ENCODE measurements around the gene NAA10.

NAA10 gene

DNA sequence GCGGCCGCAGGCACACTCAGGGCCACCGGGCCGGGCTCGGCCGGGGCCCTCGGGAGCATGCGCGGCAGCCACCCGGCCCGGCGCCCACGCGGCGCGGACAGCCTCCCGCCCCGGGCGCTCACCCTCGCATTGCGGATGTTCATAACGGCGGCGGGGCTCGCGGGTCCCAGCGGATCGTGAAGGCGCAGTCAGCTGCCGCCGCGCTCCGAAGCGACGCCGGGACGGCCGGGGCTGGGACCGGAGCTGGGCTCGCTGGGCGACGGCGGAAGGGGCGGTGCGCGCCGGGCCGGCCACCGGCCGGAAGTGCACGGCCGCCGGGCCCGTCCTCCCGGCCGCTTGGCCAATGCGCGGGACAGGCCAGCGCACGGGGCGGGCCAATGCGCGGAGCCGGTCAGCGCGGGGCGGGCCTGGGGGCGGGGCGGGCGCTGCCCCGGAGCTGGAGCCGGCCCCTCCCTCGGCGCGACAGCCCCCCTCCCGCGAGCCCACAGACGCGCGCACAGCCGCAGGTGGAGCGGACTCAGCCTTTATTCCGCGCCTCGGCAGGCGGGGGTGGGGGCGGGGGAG lies at the start of gene NAA10:
Gene NAA10 (minus strand): TSS at position 276 of the 564 bp plus-strand sequence. CDS start 133 bp downstream, at position 143.
- DNase-seq, result peak; percentile 61 to 66

DNA sequence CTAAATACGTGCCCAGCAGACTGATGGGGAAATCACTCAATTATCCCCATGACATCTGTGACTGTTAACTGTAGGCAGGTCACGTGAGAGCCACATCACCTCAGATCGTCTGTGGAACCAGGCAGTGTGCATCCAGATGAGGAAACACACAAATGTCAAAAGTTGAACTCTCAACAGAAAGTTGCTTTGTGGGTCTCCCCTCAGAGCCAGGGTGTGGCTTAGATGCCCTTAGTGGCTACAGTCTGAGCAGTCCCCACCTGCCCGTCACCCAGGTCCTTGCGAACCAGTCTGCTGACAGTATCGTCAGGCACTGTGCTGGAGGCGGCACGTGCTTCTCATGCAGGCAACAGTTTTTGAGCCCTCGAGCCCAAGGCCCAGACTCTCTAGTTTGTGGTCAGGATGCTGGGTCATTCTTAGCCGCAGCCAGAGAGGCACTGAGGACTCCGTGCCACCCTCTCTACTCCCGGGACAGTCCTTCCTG lies 48.5 kb upstream of the NAA10 start:
- DNase-seq, result peak in 1 of 2 experiments; percentile 21

DNA sequence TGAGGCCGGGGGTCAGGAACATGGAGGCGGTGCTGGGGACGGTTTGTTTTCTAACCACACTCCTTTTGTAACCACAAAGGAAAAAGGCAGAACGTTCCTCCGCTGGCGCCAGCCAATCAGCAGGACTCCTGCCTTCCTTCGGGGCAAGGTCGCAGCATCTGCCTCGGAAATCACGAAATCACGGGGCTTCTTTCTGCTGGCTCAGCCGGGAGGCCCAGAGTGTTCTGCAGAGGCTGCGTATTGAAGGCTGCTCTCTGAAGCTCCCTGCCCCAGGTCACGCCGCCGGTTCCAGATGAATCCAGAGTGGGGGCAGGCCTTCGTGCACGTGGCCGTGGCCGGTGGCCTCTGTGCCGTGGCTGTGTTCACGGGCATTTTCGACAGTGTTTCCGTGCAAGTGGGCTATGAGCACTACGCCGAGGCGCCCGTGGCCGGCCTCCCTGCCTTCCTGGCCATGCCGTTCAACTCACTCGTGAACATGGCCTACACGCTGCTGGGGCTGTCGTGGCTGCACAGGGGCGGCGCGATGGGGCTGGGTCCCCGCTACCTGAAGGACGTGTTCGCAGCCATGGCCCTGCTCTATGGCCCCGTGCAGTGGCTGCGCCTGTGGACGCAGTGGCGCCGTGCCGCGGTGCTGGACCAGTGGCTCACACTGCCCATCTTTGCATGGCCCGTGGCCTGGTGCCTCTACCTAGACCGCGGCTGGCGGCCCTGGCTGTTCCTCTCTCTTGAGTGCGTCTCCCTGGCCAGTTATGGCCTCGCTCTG lies 47.1 kb upstream of the NAA10 start:
- peak; percentile 72 to 80 for DNase-seq

DNA sequence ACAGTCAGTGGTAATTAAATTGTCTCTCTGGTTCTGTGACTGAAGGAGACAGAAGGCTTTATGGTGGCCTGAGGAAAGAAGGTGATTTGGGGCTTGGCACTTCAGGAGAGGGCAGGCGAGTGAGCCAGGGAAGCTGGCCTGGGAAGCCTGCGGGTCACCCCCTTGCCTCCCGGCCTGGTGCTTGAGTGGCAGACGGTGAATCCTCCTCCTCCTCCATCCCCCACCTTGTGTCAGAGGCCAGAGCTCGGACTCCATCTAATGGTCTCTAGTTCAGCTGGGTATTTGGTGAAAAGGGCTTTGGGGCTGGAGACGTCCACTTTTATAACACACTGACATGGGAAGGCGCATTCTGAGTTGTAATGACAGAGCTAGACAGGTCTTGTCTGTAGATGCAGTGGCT lies 46.4 kb upstream of the NAA10 start:
- DNase-seq, result no peak

DNA sequence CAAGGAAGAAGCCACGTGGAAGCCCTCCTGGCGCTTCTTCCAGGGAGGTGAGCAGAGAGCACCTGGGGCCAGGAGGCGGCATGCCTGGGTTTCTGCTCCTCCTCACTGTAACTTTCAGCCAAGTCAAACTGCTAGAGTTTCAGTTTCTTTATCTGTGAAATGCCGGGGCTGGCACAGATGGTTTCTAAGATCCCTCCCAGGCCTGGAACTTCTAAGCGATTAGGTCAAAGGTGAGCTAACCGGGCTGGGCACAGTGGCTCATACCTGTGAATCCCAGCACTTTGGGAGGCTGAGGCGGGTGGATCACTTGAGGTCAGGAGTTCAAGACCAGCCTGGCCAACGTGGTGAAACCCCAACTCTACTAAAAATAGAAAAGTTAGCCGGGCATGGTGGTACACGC lies 45.6 kb upstream of the NAA10 start:
- peak in 1 of 2 experiments; percentile 35 for DNase-seq

DNA sequence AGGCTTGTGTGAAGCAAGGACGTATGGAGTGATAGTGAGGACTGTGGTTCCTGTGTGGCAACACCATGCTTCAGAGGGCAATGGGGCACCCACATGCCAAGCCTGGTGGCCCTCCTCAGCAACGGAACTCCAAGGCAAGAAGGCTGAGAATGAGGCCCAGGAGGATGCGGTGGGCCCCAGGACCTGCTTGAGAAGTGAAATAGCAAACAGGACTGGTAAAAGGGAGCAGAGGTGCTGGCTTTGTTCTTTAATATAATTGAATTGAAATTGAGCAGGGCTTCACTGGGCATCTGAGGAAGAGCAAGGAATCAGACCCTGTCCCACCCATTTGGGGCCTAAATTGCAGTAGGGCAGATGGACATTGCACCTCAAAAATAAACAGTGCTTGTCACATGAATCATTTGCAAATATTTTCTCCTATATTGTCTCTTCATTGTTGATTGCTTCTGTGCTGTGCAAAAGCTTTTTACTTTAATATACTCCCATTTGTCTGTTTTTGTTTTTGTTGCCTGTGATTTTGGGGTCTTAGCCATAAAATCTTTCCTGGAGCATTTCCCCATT lies 40.0 kb upstream of the NAA10 start:
- no peak for DNase-seq

DNA sequence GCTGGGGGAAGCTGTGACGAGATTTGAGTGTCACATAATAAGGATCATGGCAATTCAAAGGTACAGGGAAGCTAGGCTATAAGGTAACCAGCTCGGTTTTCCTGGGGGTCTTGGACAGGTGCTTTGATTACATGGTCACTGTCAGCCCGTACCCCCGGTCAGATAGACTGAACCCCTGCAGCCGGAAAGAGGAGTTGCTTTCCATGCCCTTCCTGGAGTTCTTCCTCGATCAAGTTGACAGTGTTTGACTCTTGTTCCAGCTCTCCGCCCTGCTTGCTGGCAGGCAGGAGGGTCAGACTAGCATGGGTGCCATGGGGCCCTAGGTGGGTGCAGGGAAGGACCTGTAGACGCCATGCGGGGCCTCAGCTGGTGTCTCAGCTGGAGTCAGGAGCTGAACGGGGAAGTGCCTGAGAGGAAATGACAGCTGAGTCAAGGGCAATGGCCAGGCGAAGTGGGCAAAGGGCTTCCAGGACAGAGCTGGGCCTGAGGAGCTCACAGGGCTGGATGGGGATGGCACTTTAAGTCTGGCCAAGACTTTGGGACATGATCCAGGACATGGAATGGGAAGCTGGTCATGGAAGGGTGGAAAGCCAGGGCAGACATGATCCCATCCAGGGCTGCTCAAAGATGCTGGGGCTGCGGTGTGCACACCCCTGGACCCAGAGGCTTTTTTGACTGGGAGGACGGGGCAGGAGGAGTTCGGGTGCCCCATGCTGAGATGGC lies 39.3 kb upstream of the NAA10 start:
- DNase-seq, result no peak

DNA sequence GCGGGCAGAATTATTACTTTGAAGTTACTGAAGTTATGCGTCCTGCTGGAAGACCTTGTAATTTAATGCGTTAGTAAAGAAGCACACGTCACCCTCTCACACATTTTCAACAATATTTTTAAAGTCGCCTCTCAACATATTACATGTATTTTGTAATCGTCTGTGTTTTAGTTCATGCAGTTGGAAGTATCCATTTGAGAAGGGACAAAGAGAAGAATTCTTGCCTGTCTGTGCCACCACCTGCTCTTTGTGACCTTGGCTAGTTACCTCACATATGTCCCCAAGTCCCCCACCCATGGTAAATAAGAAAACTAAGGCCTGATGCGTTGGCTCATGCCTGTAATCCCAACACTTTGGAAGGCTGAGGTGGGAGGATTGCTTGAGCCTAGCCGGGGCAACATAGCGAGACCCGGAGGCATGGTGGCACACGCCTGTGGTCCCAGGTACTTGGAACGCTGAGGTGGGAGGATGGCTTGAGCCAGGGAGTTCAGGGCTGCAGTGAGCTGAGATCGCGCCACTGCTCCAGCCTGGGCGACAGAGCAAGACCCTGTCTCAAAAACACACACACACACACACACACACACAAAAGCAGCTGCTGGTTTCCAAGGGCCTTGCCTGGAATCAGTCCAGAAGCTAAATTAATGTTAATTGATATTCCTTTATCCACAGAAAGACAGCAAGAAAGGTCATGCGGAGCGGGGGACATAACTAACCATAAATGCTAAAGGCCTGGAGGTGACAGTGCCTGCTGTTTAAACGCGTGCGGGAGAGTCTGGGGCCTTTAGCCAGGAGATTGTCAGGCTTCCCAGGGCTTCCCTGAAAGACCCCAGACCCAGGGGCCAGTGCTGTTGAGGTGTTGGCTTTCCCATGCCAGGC lies 38.5 kb upstream of the NAA10 start:
- DNase-seq, result no peak

DNA sequence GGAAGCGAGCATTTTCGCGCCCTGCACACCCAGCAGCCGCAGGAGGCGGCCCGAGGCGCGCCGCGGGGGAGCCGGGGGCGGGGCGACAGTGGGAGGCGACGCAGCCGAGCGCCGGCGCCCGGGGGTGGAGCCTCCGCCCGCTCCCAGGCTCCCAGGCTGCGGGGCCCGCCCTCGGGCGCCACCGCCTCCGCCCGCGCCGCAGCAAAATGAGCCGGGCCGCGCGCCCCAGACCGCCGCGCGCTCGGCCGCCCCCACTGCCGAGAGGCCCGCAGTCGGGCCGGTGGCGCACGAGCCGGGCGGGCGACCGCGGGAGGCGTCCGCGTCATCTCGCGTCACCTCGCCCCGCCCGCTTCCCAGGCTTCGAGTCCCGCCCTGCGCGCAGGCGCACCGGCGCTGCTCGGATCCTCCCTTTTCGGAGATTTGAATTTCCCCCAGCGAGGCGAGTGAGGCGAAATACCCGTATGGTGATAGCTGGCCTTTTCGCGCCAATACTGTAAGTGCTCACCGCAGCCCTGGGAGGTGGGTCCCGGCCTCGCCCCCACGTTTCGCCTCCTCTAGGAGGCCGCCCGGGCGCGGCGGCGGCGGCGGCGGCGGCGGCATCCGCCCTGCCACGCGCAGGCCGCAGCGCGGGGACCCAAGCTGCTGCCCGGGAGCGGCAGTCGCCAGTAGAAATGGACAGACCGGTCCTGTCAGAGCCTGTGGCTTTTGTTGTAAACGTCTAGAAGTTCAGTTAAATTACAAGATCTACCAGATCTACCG lies 37.7 kb upstream of the NAA10 start, which contains the start of gene TMEM187:
Gene TMEM187 (plus strand): TSS at position 387 of the 759 bp plus-strand sequence. CDS start 9,309 bp downstream, outside the sequence.
- DNase-seq, result peak; percentile 85 to 88

DNA sequence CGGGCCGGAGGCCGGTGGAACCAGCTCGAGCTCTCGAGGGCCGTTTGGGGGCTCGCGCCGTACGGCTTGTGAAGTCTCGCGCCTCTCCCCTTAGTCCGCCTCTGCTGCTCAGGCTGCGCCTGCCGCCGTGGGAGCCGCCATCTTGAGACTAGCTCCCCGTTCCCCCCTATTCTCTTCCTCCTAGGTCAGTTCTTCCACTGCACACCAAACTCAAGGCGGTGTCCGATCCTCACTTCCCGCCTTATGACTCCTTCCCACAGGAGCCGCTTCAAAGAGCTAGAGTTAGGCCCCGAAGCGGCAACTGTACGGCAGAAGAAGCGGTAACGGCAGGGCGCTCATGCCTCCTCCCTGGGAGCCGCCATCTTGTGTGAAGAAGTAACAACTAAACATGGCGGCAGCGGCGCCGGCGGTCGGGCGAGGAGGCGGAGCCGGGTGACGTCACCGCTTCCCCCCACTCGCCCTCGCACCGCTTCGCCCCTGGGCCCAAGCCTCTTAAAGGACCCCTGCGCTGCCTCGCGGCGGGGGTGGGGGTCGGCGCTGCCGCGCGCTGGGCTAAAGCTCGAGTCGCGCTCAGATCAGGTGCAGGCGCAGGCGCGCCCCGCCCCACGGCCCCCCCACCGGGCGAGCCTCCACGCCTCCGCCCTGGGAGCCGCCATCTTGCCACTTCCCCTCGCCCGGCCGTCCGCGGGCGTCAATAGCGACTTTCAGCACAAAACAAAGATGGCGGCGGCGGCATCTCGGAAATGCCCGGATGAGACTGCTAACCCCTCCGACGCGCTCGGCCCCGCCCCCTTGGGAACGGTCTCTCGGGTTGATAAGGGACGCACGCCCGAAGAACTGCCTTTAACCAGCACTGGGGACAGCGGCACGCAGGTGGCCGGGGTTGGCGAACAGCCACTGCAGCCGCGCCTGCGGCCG lies 36.9 kb upstream of the NAA10 start, which contains the start of gene HCFC1:
Gene HCFC1 (minus strand): TSS at position 369 of the 918 bp plus-strand sequence. CDS start 978 bp downstream, outside the sequence.
- DNase-seq, result peak; percentile 87 to 89

DNA sequence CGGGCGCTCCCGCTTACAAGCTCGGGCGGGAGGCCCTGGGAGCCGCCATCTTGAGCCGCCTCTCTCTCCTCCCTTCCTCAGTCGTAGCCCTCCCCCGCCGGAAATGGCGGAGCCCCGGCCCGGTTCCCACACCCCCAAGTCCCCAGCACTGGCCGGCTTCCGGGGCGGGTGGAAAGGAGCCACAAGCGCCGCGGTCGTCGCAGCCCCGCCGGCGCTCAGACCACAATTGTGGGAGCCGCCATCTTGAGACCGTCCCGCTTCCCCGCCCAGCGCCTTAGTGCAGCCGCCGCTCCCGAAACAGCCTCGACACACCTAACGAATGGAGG lies 36.2 kb upstream of the NAA10 start:
- peak; percentile 83 to 87 for DNase-seq

DNA sequence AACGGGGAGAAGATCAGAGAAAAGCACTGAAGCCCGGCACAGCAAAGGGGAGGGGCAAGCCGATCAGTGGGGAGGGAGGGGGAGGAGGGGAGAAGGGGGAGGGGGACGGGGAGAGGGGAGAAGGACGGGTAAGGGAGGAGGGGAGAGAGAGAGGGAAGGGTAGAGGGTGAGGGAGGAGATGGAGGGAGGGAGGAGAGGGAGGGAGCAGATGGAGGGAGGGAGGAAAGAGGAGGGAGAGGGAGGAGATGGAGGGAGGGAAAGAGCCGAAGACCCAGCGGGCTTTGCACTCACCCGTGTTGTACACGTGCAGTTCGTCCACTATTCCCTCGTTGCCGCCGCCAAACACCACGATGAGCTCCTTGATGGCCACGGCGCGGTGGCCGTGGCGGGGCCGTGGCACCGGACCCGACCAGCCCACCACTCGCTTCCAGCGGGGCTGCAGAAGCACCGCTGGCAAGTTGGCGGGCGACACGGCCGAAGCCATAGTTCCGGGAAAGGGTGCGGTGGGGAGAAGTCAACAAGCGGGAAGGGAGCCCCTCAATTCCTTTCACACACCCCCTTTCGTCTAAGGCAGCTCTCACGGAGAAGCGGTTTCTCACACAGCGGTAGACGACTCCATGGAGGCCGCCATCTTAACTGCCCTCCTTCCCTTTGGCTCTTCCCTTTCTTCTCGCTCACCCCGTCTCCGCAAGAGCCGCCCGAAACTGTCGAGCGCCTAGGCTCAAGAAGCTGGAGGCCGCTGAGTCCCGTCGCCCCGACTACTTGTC lies 35.7 kb upstream of the NAA10 start:
- peak in 1 of 2 experiments; percentile 44 for DNase-seq

DNA sequence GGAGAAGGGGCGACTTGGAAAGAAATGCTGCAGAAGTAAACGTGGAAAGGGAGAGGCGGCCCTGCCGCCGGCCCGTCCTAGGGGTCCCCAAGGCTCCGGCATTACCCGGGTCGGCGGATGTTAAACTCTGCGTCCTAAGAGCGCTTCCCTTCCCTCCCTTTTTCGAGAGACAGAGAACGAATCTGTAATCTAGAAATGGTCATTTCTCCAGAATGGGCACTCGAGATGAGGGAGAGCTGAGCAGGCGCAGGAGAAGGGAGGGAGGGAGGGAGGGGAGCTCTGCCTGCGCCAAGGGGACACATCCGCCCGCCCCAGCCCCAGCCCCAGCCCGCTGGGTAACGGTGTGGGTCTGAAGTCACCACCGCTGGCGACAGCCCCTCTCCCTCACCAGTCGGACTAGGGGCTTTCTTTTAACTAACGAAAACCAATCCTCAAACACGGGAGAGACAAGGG lies 35.1 kb upstream of the NAA10 start:
- no peak for DNase-seq

DNA sequence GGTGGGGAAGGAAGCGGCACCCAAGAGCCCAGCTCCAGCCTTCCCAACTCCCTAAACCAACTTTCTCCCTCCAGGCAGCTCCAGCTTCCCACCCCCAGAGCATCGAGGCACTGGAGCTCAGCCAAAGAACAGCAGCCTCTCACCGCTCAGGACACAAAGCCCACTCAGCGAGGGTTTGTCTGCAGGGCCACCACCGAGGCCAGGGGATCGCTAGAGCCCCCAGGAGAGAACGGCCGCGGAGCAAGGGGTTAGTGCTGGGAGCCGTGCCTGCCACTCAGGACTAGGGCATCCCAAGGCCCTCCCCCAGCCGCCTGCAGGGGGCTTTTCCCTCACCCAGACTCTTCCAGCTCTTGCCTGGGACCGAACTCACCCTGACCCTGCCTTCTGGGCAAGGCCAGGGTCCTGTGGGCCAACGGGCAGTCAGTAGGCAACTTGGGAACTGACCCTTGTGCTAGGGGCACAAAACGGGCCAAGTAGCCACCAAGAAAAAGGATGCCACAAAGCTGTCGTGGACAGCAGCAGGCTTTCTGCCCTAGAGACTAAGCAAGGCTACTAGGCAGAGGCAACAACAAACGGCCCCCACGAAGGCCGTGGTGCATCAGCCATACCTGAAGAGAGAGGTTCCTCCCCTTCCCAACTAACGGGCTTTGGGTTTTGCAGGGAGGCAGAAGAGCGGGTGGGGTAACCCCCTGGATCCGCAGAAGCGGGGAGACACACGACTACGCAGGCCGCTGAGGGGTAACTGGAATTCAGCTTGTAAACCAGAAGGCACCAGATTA lies 34.5 kb upstream of the NAA10 start:
- no peak for DNase-seq

DNA sequence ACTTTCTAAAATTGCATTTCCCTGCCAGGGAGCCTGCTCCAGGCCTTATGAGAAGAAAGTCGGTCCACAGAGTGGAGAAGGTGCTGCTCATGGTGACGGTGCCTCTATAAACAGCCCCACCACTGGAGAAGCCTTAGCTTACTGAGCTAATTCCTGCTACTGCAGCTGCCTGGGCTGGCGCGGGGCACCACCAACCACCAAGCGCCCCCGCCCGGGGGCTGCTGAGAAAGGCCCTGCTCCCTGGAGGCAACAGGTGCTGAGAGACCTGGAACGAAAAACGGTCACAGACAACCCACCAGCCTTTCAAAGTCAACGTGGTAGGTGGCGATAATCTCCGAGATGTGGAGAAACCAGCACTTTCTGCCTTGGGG lies 33.9 kb upstream of the NAA10 start:
- DNase-seq, result peak in 1 of 2 experiments; percentile 47

DNA sequence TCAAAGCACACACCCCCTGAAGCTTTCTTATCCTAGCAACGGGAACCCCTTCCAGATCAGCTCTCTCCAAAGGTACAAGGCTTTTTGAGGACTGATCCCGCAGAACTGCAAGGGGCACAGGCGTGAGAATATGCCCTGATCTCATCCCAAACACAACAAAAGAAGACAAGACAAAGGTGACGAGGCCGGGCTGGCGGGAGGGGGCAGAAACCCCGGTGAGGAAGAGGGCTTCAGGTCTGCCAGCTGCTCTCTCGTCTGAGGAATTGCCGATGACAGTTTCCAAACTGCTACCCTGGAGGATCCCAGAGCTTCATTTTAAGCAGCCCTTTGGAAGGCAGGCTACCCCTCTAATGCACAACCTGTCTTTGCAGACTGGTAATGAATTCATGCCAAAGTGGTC lies 33.4 kb upstream of the NAA10 start:
- DNase-seq, result no peak

DNA sequence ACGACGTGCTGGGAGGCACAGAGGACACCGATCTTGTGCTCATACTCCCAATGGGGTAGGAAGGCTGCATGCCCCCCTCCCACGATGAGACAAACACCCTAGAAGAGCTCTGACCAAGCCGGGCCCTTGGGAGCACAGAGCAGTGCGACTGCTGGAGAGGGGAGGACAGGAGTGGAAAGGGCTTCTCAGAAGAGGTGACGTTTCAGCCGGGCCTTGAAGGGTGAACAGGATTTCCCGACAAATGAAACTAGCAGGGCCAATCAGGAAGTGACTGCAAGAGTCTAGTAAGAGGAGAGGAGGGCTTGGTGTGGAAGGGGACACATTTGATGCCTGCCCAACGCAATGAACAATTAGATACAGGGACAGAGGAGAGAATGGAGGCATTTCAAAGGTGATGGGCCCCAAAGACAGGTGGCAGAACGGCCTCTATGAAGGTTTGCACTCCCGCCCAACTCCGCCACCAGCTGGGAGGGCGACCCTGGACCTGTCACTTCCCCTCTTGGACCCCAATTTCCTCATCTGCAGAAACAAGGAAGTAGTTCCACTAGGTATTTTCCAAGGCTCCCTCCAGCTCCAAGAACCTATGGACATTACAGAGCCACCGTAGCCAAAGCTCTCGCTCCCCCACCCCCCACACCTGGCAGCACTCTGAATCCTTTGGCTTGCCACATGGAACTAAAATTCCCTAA lies 32.8 kb upstream of the NAA10 start:
- DNase-seq, result peak in 1 of 2 experiments; percentile 48
